NCI-H1436 (cell line): ENCODE results near the gene PRRC2B.
"Not testable (repeated sequence)": the region's sequence is repeated elsewhere in the genome, so short reads cannot be mapped to it uniquely, and the experiment has no call there.

Source experiments
- DNase-seq: peaks from one replicate; lab custom pipeline; 2025; lab: John Stamatoyannopoulos, UW

PRRC2B gene

DNA sequence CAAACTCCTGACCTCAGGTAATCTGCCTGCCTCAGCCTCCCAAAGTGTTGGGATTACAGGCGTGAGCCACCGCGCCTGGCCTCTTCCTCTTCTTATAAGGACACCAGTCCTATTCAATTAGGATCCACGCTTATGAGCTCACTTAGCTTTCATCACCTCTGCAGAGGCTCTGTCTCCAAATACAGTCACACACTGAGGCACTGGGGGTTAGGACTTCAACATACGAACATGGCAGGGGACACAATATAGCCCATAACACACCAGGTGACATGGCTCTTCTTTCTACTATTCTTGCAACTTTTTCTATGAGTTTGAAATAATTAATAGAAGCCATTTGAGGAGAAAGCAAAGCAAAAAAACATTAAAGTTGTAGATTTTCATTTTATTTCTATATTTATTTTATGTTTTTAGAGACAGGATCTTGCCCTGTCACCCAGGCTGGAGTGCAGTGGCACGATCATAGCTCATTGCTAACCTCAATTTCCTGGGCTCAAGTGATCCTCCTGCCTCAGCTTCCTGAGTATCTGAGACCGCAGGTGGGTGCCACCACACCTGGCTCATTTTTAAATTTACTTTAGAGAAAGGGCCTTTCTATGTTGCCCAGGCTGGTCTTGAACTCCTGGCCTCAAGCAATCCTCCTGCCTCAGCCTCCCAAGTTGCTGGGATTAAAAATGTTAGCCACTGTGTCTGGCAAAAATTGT is 145.5 kb downstream of the PRRC2B start:
- DNase-seq: no peak

DNA sequence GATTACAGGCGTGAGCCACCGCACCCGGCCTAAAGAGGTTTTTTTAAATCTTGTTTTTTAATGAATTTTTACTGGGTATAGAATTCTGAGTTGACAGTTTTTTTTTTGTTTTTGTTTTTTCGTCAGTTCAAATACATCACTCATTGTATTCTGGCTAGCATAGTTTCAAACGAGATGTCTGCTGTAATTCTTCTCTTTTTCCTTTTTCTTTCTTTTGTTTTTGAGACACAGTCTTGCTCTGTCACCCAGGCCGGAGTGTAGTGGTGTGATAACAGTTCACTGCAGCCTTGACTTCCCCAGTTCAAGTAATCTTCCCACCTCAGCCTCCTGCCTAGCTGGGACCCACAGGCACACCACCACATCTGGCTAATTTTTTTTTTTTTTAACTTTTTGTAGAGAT is 149.3 kb downstream of the PRRC2B start:
- DNase-seq: no peak

DNA sequence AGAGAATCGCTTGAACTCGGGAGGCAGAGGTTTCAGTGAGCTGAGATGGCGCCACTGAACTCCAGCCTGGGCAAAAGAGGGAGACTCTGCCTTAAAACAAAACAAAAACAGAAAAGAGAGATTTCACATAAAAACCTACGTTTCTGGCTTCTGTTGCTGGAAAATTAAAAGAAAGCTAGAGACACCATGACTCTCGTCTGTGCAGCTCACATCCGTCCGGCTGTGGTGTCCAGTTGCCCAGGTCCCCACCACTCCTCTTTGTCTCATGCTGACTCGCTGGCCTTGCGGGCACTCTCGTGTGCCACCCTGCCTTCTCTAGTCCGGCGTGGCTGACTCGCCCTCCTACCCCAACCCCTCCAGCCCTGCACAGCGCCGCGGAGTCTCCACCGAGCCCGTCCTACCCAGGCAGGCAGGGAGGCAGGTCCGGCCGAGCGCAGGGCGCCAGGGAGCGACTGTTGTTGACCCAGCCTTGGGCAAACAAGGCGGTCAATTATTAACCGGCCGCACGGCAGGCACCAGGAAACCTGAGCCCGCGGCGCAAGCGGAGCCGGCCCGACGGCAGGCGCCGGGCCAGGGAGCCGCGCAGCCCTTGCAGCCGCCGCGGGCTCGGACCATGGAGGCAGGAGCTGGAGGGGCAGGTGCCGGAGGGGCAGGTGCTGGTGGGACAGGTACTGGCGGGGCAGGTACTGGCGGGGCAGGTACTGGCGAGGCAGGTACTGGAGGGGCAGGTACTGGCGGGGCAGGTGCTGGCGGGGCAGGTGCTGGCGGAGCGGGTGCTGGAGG is 151.3 kb downstream of the PRRC2B start, which contains the start of gene PRRT1B:
Gene PRRT1B (plus strand): TSS at position 521 of the 783 bp plus-strand sequence. CDS start 93 bp downstream, at position 614.
- DNase-seq: no peak

DNA sequence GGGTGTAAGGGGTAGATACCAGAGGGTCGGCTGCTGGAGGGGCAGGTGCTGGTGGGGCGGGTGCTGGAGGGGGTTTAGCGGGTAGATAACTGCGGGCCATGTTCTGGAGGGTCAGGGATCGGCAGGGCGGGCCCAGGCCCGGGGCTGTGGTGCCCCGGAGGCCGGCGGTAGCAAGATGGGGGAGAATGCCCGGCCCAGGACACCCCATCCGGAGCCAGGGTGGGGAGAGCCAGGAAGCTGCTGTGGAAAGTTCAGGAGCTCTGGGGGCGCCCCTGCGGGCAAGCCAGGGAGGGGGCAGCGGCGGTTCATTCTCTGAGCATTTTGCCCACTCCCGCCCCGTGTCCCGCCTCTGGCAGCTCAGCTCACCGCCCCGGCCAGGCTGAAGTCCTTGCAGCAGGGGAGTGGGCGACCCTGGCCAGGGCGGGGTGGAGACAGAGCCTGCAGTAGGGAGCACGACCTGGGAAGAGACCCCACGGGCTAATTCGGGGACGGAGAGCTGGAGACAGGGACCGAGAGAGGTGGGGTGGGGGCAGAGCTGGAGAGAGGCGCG is 152.0 kb downstream of the PRRC2B start:
- no peak for DNase-seq

DNA sequence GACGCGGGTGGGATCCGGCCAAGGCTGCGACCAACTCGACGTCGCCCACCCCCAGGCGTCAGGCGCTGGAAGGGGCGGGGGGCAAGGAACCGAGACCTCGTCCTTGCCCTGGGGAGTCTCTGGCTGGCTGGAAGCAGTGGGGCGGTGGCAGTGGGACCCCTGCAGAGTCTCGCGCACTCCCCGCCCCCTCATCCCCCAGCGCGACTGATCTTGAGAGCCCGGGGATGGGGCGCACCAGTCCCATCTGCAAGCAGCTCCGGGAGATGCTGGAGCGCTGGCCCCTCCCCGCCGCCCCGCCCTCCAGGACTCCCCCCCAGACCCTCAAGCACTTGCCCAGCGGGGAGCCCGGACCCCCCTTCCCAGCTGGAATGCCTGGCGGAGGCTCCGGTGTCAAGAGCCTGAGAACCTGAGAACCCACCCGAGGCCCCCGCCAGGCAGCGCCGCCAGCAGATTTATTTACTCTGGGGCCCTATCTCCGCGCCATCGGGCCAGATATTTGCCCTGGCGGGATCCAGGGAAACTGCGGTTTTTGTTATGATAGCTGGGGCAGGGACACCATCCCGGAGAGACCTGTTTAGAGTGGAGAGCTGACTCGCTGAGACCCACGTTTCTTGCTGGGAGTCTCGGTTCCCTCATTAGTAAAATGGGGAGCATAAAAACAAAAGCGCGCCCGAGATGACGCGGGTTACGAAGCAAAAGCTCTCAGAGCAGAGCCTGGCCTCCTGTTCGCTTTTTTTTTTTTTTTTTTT is 152.6 kb downstream of the PRRC2B start:
- no peak for DNase-seq

DNA sequence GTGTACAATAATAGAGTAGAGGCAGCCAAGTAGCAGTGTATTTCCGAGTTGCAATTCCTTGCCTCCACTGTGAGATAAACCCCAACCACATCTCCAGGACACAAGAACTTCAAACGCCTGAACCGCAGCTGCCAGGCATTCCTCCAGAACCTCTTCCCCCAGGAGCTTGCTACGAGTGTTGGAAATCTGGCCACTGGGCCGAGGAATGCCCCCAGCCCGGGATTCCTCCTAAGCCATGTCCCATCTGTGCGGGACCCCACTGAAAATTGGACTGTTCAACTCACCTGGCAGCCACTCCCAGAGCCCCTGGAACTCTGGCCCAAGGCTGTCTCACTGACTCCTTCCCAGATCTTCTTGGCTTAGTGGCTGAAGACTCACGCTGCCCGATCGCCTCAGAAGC is 155.3 kb downstream of the PRRC2B start:
- DNase-seq: not testable (repeated sequence)
